Activated CD4-positive, CD25-positive, alpha-beta regulatory T cell treated with anti-CD3 and anti-CD28 coated beads, Interleukin-2, amount 50 U/mL, for 16 hours (primary cell): ENCODE measurements around the gene GRIA4.

ENCODE experiments used
- DNase-seq: peaks from one replicate; pipeline ENCODE4 v3.0.0-alpha.2; 2020; ENCODE audit warnings: low read depth, low spot score

The GRIA4 gene

GRCh38 chr11:105918600-105918999, 308.7 kb downstream of the GRIA4 start:
- DNase-seq: no peak

GRCh38 chr11:105923252-105923651, 313.4 kb downstream of the GRIA4 start:
- no peak for DNase-seq

GRCh38 chr11:105923807-105924206, 313.9 kb downstream of the GRIA4 start:
- no peak for DNase-seq

GRCh38 chr11:105929084-105929955, 319.4 kb downstream of the GRIA4 start:
- no peak for DNase-seq

- no peak for DNase-seq
Measured at GRCh38 chr11:105933695-105934094, 323.8 kb downstream of the GRIA4 start.

DNA sequence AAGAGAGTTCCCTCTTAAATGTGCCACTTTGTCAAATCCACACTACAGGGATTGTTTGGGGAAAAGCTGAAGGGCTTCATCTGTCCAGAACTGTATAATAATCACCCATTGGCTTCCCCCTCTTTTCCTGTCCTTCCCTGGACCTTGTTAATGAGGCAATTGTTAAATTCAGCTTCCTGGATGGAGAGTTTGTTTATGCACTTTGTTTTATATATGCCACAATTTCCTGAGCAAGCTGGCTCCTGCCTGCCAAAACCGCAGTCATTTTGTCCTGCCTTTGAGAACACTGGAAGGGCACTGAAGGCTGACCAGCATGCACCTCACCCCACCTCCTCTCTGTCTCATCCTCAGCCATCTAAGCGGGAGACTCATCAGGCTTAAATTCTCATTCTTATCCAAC, 325.9 kb downstream of the GRIA4 start:
- no peak for DNase-seq

DNA sequence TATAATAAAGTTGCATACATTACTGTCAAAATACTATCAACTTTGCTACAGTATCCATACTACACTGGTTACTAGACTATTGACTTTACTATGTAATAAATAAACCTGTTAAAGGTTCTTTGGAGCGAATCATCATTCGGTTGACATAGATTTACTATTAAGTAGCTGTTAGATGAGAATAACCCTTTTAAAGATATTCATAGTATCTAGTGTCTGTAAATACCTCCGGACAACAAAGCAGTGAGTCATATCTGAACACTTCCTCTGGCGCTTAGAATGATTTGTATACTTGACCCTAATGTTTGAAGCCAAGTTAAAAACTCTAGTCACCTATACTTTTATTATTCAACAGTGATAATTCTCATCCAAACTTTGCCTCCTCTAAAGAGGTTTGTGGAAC, 327.5 kb downstream of the GRIA4 start:
- no peak for DNase-seq

DNA sequence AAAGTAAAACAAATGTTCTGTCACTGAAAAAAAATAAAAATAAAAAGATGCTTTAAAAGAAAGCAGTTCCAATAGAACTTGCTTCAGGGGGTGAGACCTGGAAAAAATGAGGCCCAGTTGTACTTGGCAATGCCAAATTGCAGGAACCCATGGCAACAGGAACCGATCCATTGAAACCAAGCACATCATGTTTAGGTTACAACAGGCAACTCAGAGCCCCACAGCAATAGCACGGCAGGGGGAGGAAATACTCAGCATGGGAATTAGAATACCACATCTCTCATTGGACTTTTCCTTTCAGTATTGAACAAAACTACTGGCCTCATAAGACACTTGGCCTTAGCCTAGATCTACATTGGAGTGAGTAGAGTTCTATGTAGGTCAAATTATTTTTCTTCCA, 327.9 kb downstream of the GRIA4 start:
- no peak for DNase-seq

- no peak for DNase-seq
Measured at GRCh38 chr11:105942921-105943320, 333.0 kb downstream of the GRIA4 start.

DNA sequence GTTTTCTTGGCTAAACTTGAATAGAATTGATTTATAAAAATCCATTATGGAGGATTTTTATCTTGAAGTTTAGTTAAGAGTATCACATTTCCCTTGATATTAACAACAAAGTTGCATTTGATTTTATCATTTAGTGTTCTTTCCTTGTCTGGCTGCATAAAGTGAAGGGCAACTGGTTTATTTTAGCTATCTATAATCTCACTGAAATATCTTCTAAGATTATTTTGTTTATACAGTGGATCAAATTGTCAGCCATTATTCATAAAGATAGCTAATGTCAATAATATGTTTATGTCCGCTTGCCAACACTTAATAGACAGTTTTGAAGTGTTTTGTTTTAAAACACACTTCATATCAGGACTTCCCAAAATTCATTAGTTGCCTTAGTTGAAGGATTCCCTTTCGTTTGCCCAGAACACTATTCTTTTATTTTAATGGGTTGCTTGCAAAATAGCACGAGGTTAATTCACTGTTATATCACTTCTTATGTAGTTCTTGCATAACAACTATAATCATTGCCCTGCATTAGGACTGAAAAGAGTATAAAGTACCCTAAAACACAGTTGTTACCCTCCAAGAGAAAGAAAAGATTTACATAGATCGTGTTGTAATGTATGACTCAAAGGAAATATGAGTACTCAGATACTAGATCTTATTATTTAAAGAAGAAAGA, 339.2 kb downstream of the GRIA4 start:
- no peak for DNase-seq

GRCh38 chr11:105953886-105954285, 344.0 kb downstream of the GRIA4 start:
- no peak for DNase-seq

- no peak for DNase-seq
Measured at GRCh38 chr11:105960252-105961245, 350.7 kb downstream of the GRIA4 start.

DNA sequence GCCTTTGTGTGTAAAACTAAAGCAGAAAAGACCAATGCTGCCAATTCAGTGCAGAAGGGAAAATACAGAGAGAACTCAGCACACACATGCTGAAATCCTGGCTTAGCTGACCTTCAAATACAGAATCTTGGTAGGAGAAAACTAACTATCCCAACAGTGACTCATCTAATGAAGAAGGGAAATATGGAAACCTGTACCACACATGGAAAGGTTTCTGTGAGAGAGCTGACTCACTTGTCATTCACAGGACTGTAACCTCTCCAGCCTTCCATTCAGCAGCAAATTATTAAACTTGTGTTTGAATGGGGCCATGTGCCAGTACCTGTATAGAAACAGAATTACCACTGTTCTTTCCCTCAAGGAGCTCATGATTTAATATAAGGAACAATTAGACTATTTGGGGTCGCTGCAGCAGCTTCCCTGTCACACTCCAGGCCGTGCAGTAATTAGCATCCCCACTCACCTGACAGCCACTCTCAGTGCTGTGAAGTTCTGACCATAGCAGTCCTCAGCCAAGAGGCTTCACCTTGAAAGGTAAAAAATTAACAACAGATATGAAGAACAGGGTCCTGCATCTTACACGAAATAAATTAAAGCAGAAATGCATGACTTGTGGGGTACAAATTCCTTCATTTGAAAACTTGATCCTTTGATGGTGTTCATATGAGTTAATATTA, 358.3 kb downstream of the GRIA4 start:
- no peak for DNase-seq

GRCh38 chr11:105969756-105970155, 359.9 kb downstream of the GRIA4 start:
- DNase-seq: no peak

GRCh38 chr11:105975128-105975527, 365.3 kb downstream of the GRIA4 start:
- no peak for DNase-seq

- no peak for DNase-seq
Measured at GRCh38 chr11:105979997-105980703, 370.3 kb downstream of the GRIA4 start.

DNA sequence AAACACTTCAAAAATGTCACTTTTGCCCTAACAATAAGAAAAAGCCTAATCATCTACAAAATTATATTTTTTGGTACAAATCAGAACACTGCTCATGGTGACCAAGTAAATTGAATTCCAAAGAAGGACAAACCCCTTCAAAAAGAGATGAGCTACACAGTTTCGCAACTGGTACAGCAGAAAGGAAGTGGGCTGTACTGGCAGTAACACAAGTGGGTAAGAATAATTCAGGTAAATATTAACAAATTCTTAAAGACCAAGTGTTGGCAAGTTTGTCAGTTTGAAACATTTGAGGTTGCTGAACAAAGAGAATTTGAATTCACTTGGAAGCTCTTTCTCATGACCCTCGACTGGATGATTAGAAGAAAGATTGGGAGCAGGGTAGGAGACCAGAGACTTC, 376.7 kb downstream of the GRIA4 start:
- no peak for DNase-seq

GRCh38 chr11:105988197-105988596, 378.3 kb downstream of the GRIA4 start:
- no peak for DNase-seq

DNA sequence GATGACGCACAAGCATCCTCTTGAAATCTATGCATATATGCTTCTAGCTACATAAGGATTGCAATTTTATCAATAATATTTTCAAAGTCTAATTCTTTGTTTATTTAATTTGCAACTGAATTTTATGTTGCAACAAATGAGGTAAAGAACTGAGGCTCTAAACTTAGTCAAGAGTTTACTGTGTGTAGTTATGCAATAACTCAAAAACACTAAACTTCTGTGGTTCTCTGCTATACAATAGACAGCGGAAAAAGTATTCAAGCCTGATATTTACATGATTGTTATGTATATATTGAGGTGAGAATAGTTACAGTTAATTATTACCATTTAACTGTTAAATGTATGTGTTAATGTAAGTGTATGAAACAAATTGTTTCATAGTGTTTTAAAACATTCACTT, 379.3 kb downstream of the GRIA4 start:
- DNase-seq: no peak

- no peak for DNase-seq
Measured at GRCh38 chr11:105991888-105992287, 382.0 kb downstream of the GRIA4 start.
